ENCODE measurements around the gene ZNF786. TPM values are rescaled to one million over a fixed set of nuclear protein-coding genes. Genes with fewer than 3 reads are reported as not detected.

The ZNF786 gene
- polyA plus RNA-seq, 1 experiment, result 2.1 TPM

DNA sequence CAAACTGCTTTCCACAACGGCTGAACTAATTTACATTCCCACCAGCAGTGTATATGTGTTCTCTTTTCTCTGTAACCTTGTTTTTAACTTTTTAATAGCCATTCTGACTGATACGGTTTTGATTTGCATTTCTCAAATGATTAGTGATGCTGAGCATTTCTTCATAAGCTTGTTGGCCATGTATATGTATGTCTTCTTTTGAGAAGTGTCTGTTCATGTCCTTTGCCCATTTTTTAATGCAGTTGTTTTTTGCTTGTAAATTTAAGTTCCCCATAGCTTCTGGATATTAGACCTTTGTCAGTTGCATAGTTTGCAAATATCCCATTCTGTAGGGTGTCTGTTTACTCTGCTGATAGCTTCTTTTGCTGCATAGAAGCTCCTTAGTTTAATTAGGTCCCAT lies 6.1 kb downstream of the ZNF786 start:
- POLR2A ChIA-PET, result no interaction called here
- TF ChIP-seq, protein P1, sequence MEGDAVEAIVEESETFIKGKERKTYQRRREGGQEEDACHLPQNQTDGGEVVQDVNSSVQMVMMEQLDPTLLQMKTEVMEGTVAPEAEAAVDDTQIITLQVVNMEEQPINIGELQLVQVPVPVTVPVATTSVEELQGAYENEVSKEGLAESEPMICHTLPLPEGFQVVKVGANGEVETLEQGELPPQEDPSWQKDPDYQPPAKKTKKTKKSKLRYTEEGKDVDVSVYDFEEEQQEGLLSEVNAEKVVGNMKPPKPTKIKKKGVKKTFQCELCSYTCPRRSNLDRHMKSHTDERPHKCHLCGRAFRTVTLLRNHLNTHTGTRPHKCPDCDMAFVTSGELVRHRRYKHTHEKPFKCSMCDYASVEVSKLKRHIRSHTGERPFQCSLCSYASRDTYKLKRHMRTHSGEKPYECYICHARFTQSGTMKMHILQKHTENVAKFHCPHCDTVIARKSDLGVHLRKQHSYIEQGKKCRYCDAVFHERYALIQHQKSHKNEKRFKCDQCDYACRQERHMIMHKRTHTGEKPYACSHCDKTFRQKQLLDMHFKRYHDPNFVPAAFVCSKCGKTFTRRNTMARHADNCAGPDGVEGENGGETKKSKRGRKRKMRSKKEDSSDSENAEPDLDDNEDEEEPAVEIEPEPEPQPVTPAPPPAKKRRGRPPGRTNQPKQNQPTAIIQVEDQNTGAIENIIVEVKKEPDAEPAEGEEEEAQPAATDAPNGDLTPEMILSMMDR (IDR thresholded peaks at IDR 0.05; ENCODE audit: insufficient read depth, low read depth, low read length), result no peak
- no peak for DNase-seq (ENCODE audit: low read depth)
- H3K4me3 ChIP-seq (ENCODE audit: low read depth, low read length), result no peak overlapping the region
- H3K36me3 ChIP-seq (ENCODE audit: control insufficient read depth, insufficient read depth, low read length), result no peaks in the 10 kb centered on the region
- H3K27me3 ChIP-seq (ENCODE audit: control insufficient read depth, insufficient read depth, low read length), result no peaks in the 10 kb centered on the region
- CTCF ChIA-PET, result interaction anchor here (1.3 to 1.6 kb wide), 3 partner anchors 18 to 79 kb away, joined by 3 to 6 read pairs (median 3); no protein-coding TSS in a partner anchor

DNA sequence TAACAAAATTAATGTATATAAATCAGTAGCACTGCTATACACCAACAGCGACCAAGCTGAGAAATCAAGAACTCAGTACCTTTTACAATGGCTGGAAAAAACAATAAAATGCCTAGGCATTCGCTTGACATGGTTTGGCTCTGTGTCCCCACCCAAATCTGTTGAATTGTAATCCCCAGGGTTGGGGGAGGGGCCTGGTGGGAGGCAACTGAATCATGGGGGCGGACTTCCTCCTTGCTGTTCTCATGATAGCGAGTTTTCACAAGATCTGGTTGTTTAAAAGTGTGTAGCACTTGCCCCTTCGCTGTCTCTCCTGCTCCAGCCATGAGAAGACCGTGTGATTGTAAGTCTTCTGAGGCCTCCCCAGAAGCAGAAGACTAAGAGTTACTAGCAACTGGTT lies 8.6 kb downstream of the ZNF786 start:
- TF ChIP-seq, protein P1 (IDR thresholded peaks at IDR 0.05; ENCODE audit: insufficient read depth, low read depth, low read length), result no peak
- no peak overlapping the region for H3K4me3 ChIP-seq (ENCODE audit: low read depth, low read length)
- POLR2A ChIA-PET, result no interaction called here
- no peaks in the 10 kb centered on the region for H3K27me3 ChIP-seq (ENCODE audit: control insufficient read depth, insufficient read depth, low read length)
- CTCF ChIA-PET, result no interaction called here
- no peak for DNase-seq (ENCODE audit: low read depth)
- no peaks in the 10 kb centered on the region for H3K36me3 ChIP-seq (ENCODE audit: control insufficient read depth, insufficient read depth, low read length)

DNA sequence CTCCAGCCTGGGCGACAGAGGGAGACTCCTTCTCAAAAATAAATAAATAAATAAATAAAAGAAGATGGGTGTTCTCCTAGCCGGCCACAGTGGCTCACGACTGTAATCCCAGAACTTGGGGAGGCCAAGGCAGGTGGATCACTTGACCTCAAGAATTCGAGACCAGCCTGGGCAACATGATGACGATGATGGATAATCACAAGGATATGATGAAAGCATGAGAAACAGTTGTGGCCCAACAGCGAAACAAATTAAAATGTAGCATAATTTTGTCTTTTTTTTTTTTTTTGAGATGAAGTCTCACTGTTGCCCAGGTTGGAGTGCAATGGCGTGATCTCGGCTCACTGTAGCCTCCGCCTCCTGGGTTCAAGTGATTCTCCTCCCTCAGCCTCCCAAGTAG lies 12.9 kb downstream of the ZNF786 start:
- TF ChIP-seq, protein P1 (IDR thresholded peaks at IDR 0.05; ENCODE audit: insufficient read depth, low read depth, low read length), result no peak
- ChIA-PET POLR2A (no interaction called here), CTCF (interaction anchor here (1.2 kb wide), 1 partner anchor 12 kb away, joined by 3 read pairs; no protein-coding TSS in a partner anchor)
- H3K27me3 ChIP-seq (ENCODE audit: control insufficient read depth, insufficient read depth, low read length), result no peaks in the 10 kb centered on the region
- no peak for DNase-seq (ENCODE audit: low read depth)
- H3K36me3 ChIP-seq (ENCODE audit: control insufficient read depth, insufficient read depth, low read length), result peaks cover 2% of the 10 kb centered on the region
- no peak overlapping the region for H3K4me3 ChIP-seq (ENCODE audit: low read depth, low read length)

DNA sequence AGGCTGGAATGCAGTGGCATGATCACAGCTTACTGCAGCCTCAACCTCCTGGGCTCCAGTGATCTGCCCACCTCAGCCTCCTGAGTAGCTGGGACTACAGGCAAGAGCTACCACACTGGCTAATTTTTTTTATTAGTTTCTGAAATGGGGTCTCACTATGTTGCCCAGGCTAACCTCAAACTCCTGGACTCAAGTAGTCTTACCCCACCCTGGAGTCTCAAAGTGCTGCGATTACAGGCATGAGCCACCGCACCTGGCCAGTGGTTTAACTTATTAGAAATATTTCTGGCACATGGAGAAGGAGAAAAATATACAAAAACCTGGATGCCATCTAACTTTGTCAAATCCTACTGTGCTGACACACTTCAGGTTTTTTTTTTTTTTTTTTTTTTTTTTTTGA lies 15.2 kb downstream of the ZNF786 start:
- TF ChIP-seq, protein P1 (IDR thresholded peaks at IDR 0.05; ENCODE audit: insufficient read depth, low read depth, low read length), result no peak
- Histone ChIP-seq H3K36me3 (ENCODE audit: control insufficient read depth, insufficient read depth, low read length) (peaks cover 18% of the 10 kb centered on the region), H3K4me3 (ENCODE audit: low read depth, low read length) (no peak overlapping the region), H3K27me3 (ENCODE audit: control insufficient read depth, insufficient read depth, low read length) (no peaks in the 10 kb centered on the region)
- no peak for DNase-seq (ENCODE audit: low read depth)
- CTCF ChIA-PET, result interaction anchor here (1.2 to 3.9 kb wide), 2 partner anchors 10 to 68 kb away, joined by 4 to 17 read pairs; no protein-coding TSS in a partner anchor
- POLR2A ChIA-PET, result no interaction called here

DNA sequence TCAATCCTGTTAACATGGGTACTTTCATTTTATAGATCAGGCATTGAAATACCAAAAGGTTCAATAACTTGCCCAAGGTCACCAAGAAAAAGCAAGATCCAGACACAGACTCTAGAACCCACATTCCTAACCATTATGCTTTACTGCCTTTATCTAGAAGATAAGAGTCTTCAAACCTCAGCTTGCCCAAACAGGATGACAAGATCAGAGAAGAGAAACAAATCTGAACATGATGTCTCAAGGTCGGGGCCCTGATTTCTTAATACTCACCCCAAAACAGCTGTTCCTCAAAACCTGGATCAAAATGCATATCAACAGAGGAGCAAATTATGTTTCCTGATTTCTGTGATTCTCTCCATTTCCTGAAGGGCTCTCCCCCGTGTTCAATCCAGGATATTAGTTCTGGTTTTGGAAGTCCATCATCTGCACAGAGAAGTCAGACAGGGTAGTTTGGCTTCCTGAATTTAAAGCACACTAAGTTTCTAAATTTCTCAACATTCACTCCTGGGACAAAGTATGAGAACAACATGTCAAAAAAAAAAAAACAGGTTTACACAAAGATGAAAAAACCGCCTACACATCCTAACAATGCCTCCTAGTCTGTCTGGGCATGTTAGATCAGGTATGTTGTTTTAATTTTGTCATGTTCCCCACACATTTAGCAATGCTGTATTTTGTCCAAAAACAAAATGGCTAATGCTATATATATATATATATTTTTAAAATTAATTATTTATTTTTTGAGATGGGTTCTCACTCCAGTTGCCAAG lies 16.2 kb downstream of the ZNF786 start:
- TF ChIP-seq, protein P1 (IDR thresholded peaks at IDR 0.05; ENCODE audit: insufficient read depth, low read depth, low read length), result no peak
- ChIA-PET CTCF (interaction anchor here (1.2 to 3.9 kb wide), 2 partner anchors 9 to 67 kb away, joined by 4 to 17 read pairs; no protein-coding TSS in a partner anchor), POLR2A (no interaction called here)
- no peak for DNase-seq (ENCODE audit: low read depth)
- H3K36me3 ChIP-seq (ENCODE audit: control insufficient read depth, insufficient read depth, low read length), result peaks cover 20% of the 10 kb centered on the region
- no peaks in the 10 kb centered on the region for H3K27me3 ChIP-seq (ENCODE audit: control insufficient read depth, insufficient read depth, low read length)
- no peak overlapping the region for H3K4me3 ChIP-seq (ENCODE audit: low read depth, low read length)
